Glomerular endothelial cell (primary cell): ENCODE results near the gene QSOX2. TPM values are rescaled to one million over a fixed set of nuclear protein-coding genes. Genes with fewer than 3 reads are reported as not detected.

ENCODE experiments used
- DNase-seq: peaks from one replicate; pipeline ENCODE4 v3.0.0-alpha.2; 2011; ENCODE audit warnings: low read depth, low spot score; ENCODE audit errors: extremely low read depth
- total RNA-seq: library from RNA; depleted of rRNA; stranded (reverse); fragments of >200 nt; gene quantifications from 2 replicates; pipeline ENCODE4 v1.2.3, GENCODE V29; 2015

QSOX2 gene
- total RNA-seq, 1 donor from 2014 or later = 23.7 TPM

- DNase-seq = no peak
Measured at GRCh38 chr9:136205707-136205992, 40.0 kb downstream of the QSOX2 start.

GRCh38 chr9:136204838-136205706, 40.5 kb downstream of the QSOX2 start, which contains the start of gene LHX3:
Gene LHX3, minus strand, starts transcription at chr9:136205128. Its CDS starts 116 bp downstream, at chr9:136205012.
- no peak for DNase-seq

GRCh38 chr9:136204145-136204805, 41.3 kb downstream of the QSOX2 start:
- DNase-seq = no peak

GRCh38 chr9:136203408-136204144, 42.0 kb downstream of the QSOX2 start:
- DNase-seq = no peak

GRCh38 chr9:136202454-136203407, 42.9 kb downstream of the QSOX2 start:
- DNase-seq = no peak

- DNase-seq = no peak
Measured at GRCh38 chr9:136201609-136202453, 43.8 kb downstream of the QSOX2 start.

GRCh38 chr9:136201174-136201573, 44.4 kb downstream of the QSOX2 start:
- no peak for DNase-seq

GRCh38 chr9:136200424-136200823, 45.2 kb downstream of the QSOX2 start:
- no peak for DNase-seq

GRCh38 chr9:136199391-136200288, 46.0 kb downstream of the QSOX2 start:
- no peak for DNase-seq

GRCh38 chr9:136198605-136199083, 47.0 kb downstream of the QSOX2 start:
- DNase-seq = no peak

GRCh38 chr9:136197930-136198604, 47.5 kb downstream of the QSOX2 start:
- no peak for DNase-seq

GRCh38 chr9:136197084-136197875, 48.3 kb downstream of the QSOX2 start:
- no peak for DNase-seq

- no peak for DNase-seq
Measured at GRCh38 chr9:136196404-136197083, 49.1 kb downstream of the QSOX2 start.

- no peak for DNase-seq
Measured at GRCh38 chr9:136194540-136194939, 51.1 kb downstream of the QSOX2 start.

- no peak for DNase-seq
Measured at GRCh38 chr9:136193891-136194279, 51.7 kb downstream of the QSOX2 start.

- no peak for DNase-seq
Measured at GRCh38 chr9:136193127-136193890, 52.3 kb downstream of the QSOX2 start.
